ENCODE measurements around the gene SUOX.
A peak's percentile ranks its signal among the peaks of the same experiment; 100 is the strongest.

Gene SUOX

DNA sequence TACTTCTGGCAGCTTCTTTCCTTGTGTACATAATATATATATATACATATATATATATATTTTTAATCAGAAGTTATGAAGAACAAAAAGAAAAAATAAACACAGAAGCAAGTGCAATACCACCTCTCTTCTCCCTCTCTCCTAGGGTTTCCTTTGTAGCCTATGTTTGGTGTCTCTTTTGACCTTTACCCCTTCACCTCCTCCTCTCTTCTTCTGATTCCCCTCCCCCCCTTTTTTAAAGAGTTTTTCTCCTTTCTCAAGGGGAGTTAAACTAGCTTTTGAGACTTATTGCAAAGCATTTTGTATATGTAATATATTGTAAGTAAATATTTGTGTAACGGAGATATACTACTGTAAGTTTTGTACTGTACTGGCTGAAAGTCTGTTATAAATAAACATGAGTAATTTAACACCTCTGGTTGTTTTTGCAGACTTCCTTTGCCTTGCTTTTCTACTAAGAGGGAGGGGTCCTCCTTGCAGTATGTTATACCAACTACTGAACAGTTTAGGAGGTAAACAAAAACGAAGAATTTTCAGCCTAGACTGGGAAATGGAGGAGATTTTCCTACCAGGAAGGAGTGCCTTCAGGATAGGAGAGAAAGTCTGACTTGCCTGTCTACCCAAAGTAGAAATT, 41.1 kb downstream of the SUOX start:
- TF ChIP-seq, protein P1, sequence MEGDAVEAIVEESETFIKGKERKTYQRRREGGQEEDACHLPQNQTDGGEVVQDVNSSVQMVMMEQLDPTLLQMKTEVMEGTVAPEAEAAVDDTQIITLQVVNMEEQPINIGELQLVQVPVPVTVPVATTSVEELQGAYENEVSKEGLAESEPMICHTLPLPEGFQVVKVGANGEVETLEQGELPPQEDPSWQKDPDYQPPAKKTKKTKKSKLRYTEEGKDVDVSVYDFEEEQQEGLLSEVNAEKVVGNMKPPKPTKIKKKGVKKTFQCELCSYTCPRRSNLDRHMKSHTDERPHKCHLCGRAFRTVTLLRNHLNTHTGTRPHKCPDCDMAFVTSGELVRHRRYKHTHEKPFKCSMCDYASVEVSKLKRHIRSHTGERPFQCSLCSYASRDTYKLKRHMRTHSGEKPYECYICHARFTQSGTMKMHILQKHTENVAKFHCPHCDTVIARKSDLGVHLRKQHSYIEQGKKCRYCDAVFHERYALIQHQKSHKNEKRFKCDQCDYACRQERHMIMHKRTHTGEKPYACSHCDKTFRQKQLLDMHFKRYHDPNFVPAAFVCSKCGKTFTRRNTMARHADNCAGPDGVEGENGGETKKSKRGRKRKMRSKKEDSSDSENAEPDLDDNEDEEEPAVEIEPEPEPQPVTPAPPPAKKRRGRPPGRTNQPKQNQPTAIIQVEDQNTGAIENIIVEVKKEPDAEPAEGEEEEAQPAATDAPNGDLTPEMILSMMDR (IDR thresholded peaks at IDR 0.05; ENCODE audit: low read length) = no peak
- TF ChIP-seq EZH2 (IDR thresholded peaks at IDR 0.05; ENCODE audit: borderline replicate concordance, low read length) = no peak
- Histone ChIP-seq H3K4me2 (ENCODE audit: low read length) (no peak overlapping the region), H3K79me2 (ENCODE audit: insufficient read depth, low read length) (peaks cover 13% of the 10 kb centered on the region), H3K9me3 (ENCODE audit: low read length) (no peaks in the 10 kb centered on the region), H3K27me3 (ENCODE audit: insufficient read depth, low read length) (no peaks in the 10 kb centered on the region), H3K9me2 (ENCODE audit: low read depth, low read length) (no peaks in the 10 kb centered on the region), H3K4me1 (ENCODE audit: insufficient read depth, low read length, severe bottlenecking) (peaks cover 15% of the 10 kb centered on the region), H3K36me3 (ENCODE audit: insufficient read depth, low read length) (peaks cover 8% of the 10 kb centered on the region), H3K9ac (ENCODE audit: low read length) (no peak overlapping the region), H2AFZ (ENCODE audit: low read length) (no peak overlapping the region), H3F3A (ENCODE audit: insufficient read depth, low read length) (no peaks in the 10 kb centered on the region), H4K20me1 (ENCODE audit: insufficient read depth, low read length) (no peaks in the 10 kb centered on the region), H3K27ac (ENCODE audit: low read depth, low read length, poor library complexity, severe bottlenecking) (no peak overlapping the region), H3K4me3 (ENCODE audit: low read depth, low read length, poor library complexity, severe bottlenecking) (no peak overlapping the region)

DNA sequence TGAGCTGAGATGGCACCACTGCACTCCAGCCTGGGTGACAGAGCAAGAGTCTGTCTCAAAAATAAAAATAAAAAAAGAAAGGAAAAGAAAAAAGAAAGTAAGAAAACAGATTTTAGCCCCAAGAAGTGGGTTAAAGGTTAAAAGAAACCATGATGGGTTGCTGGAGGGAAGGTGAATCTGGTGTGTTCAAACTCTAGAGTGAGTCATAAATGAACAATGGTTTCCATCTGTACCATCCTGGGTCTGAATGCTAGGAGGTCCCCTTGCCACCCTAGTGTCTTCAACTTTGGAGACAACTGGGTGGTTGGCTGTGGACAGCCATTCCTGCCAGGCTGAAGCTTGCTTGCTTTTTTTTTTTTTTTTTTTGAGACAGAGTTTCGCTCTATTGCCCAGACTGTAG, 43.1 kb downstream of the SUOX start:
- H3K9me2 ChIP-seq (ENCODE audit: low read depth, low read length) = no peaks in the 10 kb centered on the region
- H2AFZ ChIP-seq (ENCODE audit: low read length) = no peak overlapping the region
- H3K4me2 ChIP-seq (ENCODE audit: low read length) = no peak overlapping the region
- H3K4me3 ChIP-seq (ENCODE audit: low read depth, low read length, poor library complexity, severe bottlenecking) = no peak overlapping the region
- H3K9ac ChIP-seq (ENCODE audit: low read length) = no peak overlapping the region
- H3K9me3 ChIP-seq (ENCODE audit: low read length) = no peaks in the 10 kb centered on the region
- no peaks in the 10 kb centered on the region for H3K27me3 ChIP-seq (ENCODE audit: insufficient read depth, low read length)
- no peaks in the 10 kb centered on the region for H4K20me1 ChIP-seq (ENCODE audit: insufficient read depth, low read length)
- no peak overlapping the region for H3K27ac ChIP-seq (ENCODE audit: low read depth, low read length, poor library complexity, severe bottlenecking)
- peaks cover 17% of the 10 kb centered on the region for H3K79me2 ChIP-seq (ENCODE audit: insufficient read depth, low read length)
- peaks cover 27% of the 10 kb centered on the region for H3K36me3 ChIP-seq (ENCODE audit: insufficient read depth, low read length)
- peaks cover 22% of the 10 kb centered on the region for H3K4me1 ChIP-seq (ENCODE audit: insufficient read depth, low read length, severe bottlenecking)
- H3F3A ChIP-seq (ENCODE audit: insufficient read depth, low read length) = no peaks in the 10 kb centered on the region
- TF ChIP-seq, protein P1 (IDR thresholded peaks at IDR 0.05; ENCODE audit: low read length) = no peak
- TF ChIP-seq EZH2 (IDR thresholded peaks at IDR 0.05; ENCODE audit: borderline replicate concordance, low read length) = no peak

DNA sequence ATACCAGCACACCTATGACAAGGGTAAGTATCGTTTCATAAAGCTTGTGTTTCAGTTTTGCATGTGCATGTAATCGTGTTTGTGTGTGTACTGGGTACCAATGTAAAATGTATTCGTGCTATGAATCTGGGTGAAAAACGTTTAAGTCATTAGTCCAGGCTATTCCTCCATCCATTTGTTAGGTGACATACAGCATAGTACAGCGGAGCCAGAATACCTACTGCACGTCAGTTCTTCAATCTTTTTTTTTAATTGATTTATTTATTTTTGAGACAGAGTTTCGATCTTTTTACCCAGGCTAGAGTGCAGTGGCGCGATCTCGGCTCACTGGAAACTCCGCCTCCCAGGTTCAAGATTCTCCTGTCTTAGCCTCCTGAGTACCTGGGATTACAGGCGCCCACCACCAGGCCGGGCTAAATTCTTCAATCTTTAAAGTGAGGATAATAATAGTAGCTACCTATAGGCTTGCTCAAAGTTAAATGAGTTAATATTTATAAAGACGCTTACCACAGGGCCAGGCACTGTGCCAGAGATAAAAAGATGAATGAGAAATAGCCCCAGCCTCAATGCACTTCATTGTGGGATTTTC, 44.0 kb downstream of the SUOX start:
- Histone ChIP-seq H3K9ac (ENCODE audit: low read length) (peak overlapping the region; percentile 62), H3K27ac (ENCODE audit: low read depth, low read length, poor library complexity, severe bottlenecking) (peak overlapping the region; percentile 40), H3F3A (ENCODE audit: insufficient read depth, low read length) (no peaks in the 10 kb centered on the region), H3K4me1 (ENCODE audit: insufficient read depth, low read length, severe bottlenecking) (peaks cover 22% of the 10 kb centered on the region), H3K4me2 (ENCODE audit: low read length) (peak overlapping the region; percentile 73), H3K79me2 (ENCODE audit: insufficient read depth, low read length) (peaks cover 17% of the 10 kb centered on the region), H4K20me1 (ENCODE audit: insufficient read depth, low read length) (no peaks in the 10 kb centered on the region), H3K4me3 (ENCODE audit: low read depth, low read length, poor library complexity, severe bottlenecking) (peak overlapping the region; percentile 56), H3K9me2 (ENCODE audit: low read depth, low read length) (no peaks in the 10 kb centered on the region), H3K9me3 (ENCODE audit: low read length) (no peaks in the 10 kb centered on the region), H3K36me3 (ENCODE audit: insufficient read depth, low read length) (peaks cover 36% of the 10 kb centered on the region), H2AFZ (ENCODE audit: low read length) (peak overlapping the region; percentile 32; the same call in 1 of the 2 replicates), H3K27me3 (ENCODE audit: insufficient read depth, low read length) (no peaks in the 10 kb centered on the region)
- TF ChIP-seq, protein P1 (IDR thresholded peaks at IDR 0.05; ENCODE audit: low read length) = no peak
- no peak for TF ChIP-seq EZH2 (IDR thresholded peaks at IDR 0.05; ENCODE audit: borderline replicate concordance, low read length)

Data from OCI-LY1 (cell line).